ENCODE results near the gene UBAP1.

The UBAP1 gene

GRCh38 chr9:34256987-34257585 is 78.2 kb downstream of the UBAP1 start:
- no peaks in the 10 kb centered on the region for H4K20me1 ChIP-seq (ENCODE audit: insufficient read depth)
- H3K4me1 ChIP-seq (ENCODE audit: low read depth, poor library complexity, severe bottlenecking) = no peaks in the 10 kb centered on the region
- no peak overlapping the region for H2AFZ ChIP-seq (ENCODE audit: low read depth)
- no peak overlapping the region for H3K27ac ChIP-seq
- H3K27me3 ChIP-seq (ENCODE audit: insufficient read depth, low read depth) = no peaks in the 10 kb centered on the region
- no peak overlapping the region for H3K4me2 ChIP-seq
- H3K79me2 ChIP-seq (ENCODE audit: insufficient read depth, low read depth) = no peaks in the 10 kb centered on the region
- no peak overlapping the region for H3K4me3 ChIP-seq (IDR thresholded peaks at IDR 0.05; ENCODE audit: insufficient read depth, low read depth, low read length)
- TF ChIP-seq CTCF (conservative IDR thresholded peaks at IDR 0.05; ENCODE audit: low read depth, low read length) = no peak
- no peaks in the 10 kb centered on the region; the same call in none of the 2 replicates for H3K36me3 ChIP-seq (ENCODE audit: insufficient read depth)
- no peak overlapping the region for H3K9ac ChIP-seq

- no peaks in the 10 kb centered on the region; the same call in none of the 2 replicates for H3K36me3 ChIP-seq (ENCODE audit: insufficient read depth)
- H4K20me1 ChIP-seq (ENCODE audit: insufficient read depth) = no peaks in the 10 kb centered on the region
- H3K4me3 ChIP-seq (IDR thresholded peaks at IDR 0.05; ENCODE audit: insufficient read depth, low read depth, low read length) = no peak overlapping the region
- H3K27me3 ChIP-seq (ENCODE audit: insufficient read depth, low read depth) = no peaks in the 10 kb centered on the region
- no peaks in the 10 kb centered on the region for H3K79me2 ChIP-seq (ENCODE audit: insufficient read depth, low read depth)
- no peak overlapping the region for H3K4me2 ChIP-seq
- no peak overlapping the region for H3K9ac ChIP-seq
- no peaks in the 10 kb centered on the region for H3K4me1 ChIP-seq (ENCODE audit: low read depth, poor library complexity, severe bottlenecking)
- H2AFZ ChIP-seq (ENCODE audit: low read depth) = no peak overlapping the region
- H3K27ac ChIP-seq = no peak overlapping the region
- no peak for TF ChIP-seq CTCF (conservative IDR thresholded peaks at IDR 0.05; ENCODE audit: low read depth, low read length)
Measured at GRCh38 chr9:34259315-34259714, 80.5 kb downstream of the UBAP1 start.

- Histone ChIP-seq H3K36me3 (ENCODE audit: insufficient read depth) (no peaks in the 10 kb centered on the region; the same call in 1 of the 2 replicates), H3K4me3 (IDR thresholded peaks at IDR 0.05; ENCODE audit: insufficient read depth, low read depth, low read length) (no peak overlapping the region), H3K4me2 (no peak overlapping the region), H2AFZ (ENCODE audit: low read depth) (no peak overlapping the region), H3K27ac (no peak overlapping the region), H3K79me2 (ENCODE audit: insufficient read depth, low read depth) (no peaks in the 10 kb centered on the region), H4K20me1 (ENCODE audit: insufficient read depth) (no peaks in the 10 kb centered on the region), H3K4me1 (ENCODE audit: low read depth, poor library complexity, severe bottlenecking) (no peaks in the 10 kb centered on the region), H3K27me3 (ENCODE audit: insufficient read depth, low read depth) (no peaks in the 10 kb centered on the region), H3K9ac (no peak overlapping the region)
- TF ChIP-seq CTCF (conservative IDR thresholded peaks at IDR 0.05; ENCODE audit: low read depth, low read length) = no peak
Measured at GRCh38 chr9:34262971-34263370, 84.1 kb downstream of the UBAP1 start.

GRCh38 chr9:34267660-34268059 is 88.8 kb downstream of the UBAP1 start:
- Histone ChIP-seq H4K20me1 (ENCODE audit: insufficient read depth) (no peaks in the 10 kb centered on the region), H3K4me2 (no peak overlapping the region), H3K36me3 (ENCODE audit: insufficient read depth) (no peaks in the 10 kb centered on the region), H3K4me1 (ENCODE audit: low read depth, poor library complexity, severe bottlenecking) (no peaks in the 10 kb centered on the region), H2AFZ (ENCODE audit: low read depth) (no peak overlapping the region), H3K9ac (no peak overlapping the region), H3K27me3 (ENCODE audit: insufficient read depth, low read depth) (no peaks in the 10 kb centered on the region), H3K4me3 (IDR thresholded peaks at IDR 0.05; ENCODE audit: insufficient read depth, low read depth, low read length) (no peak overlapping the region), H3K79me2 (ENCODE audit: insufficient read depth, low read depth) (no peaks in the 10 kb centered on the region), H3K27ac (no peak overlapping the region)
- TF ChIP-seq CTCF (conservative IDR thresholded peaks at IDR 0.05; ENCODE audit: low read depth, low read length) = no peak
